ENCODE measurements around the gene ARNT2. TPM values are rescaled to one million over a fixed set of nuclear protein-coding genes. Genes with fewer than 3 reads are reported as not detected.

The ARNT2 gene
- total RNA-seq, 1 donor, result 20.7 TPM

- TF ChIP-seq CTCF (IDR thresholded peaks at IDR 0.05; ENCODE audit: insufficient read depth, low read depth, low read length), result no peak
- H3K4me3 ChIP-seq (ENCODE audit: low read depth, low read length), result no peak overlapping the region
- DNase-seq (ENCODE audit: low read depth), result peak; percentile 60
These were observed 143.1 kb downstream of the ARNT2 start for GRCh38 chr15:80547264-80547663.

- peak; percentile 85 for DNase-seq (ENCODE audit: low read depth)
- TF ChIP-seq CTCF (IDR thresholded peaks at IDR 0.05; ENCODE audit: insufficient read depth, low read depth, low read length), result no peak
- H3K4me3 ChIP-seq (ENCODE audit: low read depth, low read length), result peak overlapping the region; percentile 28
These were observed 145.0 kb downstream of the ARNT2 start for GRCh38 chr15:80549191-80549590.

DNA sequence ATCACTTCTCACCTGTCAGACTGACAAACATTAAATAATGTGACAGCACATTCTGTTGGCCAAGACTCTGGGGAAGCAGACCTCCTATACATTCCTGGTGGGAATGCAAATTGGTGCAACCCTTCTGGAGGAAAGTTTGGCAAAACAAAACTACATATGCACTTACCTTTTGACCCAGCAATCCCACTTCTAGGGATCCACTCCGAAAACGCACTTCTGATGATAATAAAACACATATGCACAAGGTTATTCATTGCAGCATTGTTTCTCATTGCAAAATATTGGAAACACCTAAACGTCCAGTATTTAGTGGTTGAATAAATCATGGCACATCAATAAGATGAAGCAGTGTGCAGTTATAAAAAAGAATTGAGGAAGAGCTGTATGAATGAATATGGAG is 145.5 kb downstream of the ARNT2 start:
- H3K4me3 ChIP-seq (ENCODE audit: low read depth, low read length), result peak overlapping the region; percentile 24
- no peak for TF ChIP-seq CTCF (IDR thresholded peaks at IDR 0.05; ENCODE audit: insufficient read depth, low read depth, low read length)
- DNase-seq (ENCODE audit: low read depth), result no peak

- H3K4me3 ChIP-seq (ENCODE audit: low read depth, low read length), result peak overlapping the region; percentile 24
- no peak for TF ChIP-seq CTCF (IDR thresholded peaks at IDR 0.05; ENCODE audit: insufficient read depth, low read depth, low read length)
- DNase-seq (ENCODE audit: low read depth), result peak; percentile 93
These were observed 146.2 kb downstream of the ARNT2 start for GRCh38 chr15:80550219-80550907.

- no peak for TF ChIP-seq CTCF (IDR thresholded peaks at IDR 0.05; ENCODE audit: insufficient read depth, low read depth, low read length)
- DNase-seq (ENCODE audit: low read depth), result no peak
- no peak overlapping the region for H3K4me3 ChIP-seq (ENCODE audit: low read depth, low read length)
These were observed 146.7 kb downstream of the ARNT2 start for GRCh38 chr15:80550908-80551260.

- no peak overlapping the region for H3K4me3 ChIP-seq (ENCODE audit: low read depth, low read length)
- DNase-seq (ENCODE audit: low read depth), result no peak
- TF ChIP-seq CTCF (IDR thresholded peaks at IDR 0.05; ENCODE audit: insufficient read depth, low read depth, low read length), result no peak
These were observed 147.2 kb downstream of the ARNT2 start for GRCh38 chr15:80551348-80551747.

DNA sequence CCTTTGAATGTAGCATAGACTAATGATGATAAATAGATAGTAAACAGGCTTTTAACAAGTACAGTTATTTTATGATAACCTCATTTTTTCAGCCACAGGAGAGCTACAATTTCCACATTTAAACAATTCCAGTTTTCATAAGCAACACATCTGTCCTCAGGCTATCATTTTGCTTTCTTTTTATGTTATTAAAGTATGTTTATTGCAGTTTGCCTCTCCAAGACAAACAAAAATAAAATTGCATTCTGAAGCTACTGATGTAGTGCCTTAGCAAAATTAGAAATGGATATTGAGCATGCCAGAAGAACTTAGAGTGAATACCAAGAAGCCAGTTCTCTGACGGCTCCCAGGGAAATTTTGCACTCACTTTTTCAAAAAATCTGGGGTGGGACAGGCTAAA is 150.4 kb downstream of the ARNT2 start:
- peak; percentile 67 for DNase-seq (ENCODE audit: low read depth)
- no peak for TF ChIP-seq CTCF (IDR thresholded peaks at IDR 0.05; ENCODE audit: insufficient read depth, low read depth, low read length)
- no peak overlapping the region for H3K4me3 ChIP-seq (ENCODE audit: low read depth, low read length)
